Liver (tissue), 9 donors: ENCODE results near the gene HNRNPC. TPM values are rescaled to one million over a fixed set of nuclear protein-coding genes. Genes with fewer than 3 reads are reported as not detected.

Source experiments
- DNase-seq: peaks from one replicate; pipeline ENCODE4 v3.0.0-alpha.2; 2017; ENCODE audit warnings: low spot score
- H3K27ac ChIP-seq, 2 donors: one replicate each; pipeline ENCODE4 v1.7.0; 2013; ENCODE audit warnings: inconsistent platforms in 2 of 2, low read length in 2 of 2, control low read depth in 1 of 2, low read depth in 1 of 2, mild to moderate bottlenecking in 1 of 2
- H3K27me3 ChIP-seq, 4 donors: one replicate each; pipeline versions ENCODE4 v1.6.1 to v1.7.0; 2013; ENCODE audit warnings: low read length in 3 of 4, inconsistent platforms in 1 of 4, mild to moderate bottlenecking in 1 of 4, moderate library complexity in 1 of 4; ENCODE audit not compliant: control insufficient read depth in 4 of 4, insufficient read depth in 4 of 4
- H3K36me3 ChIP-seq, 4 donors: one replicate each; pipeline versions ENCODE4 v1.6.1 to v1.7.0; 2013; ENCODE audit warnings: low read length in 3 of 4, mild to moderate bottlenecking in 3 of 4, low read depth in 1 of 4, moderate library complexity in 1 of 4; ENCODE audit not compliant: control insufficient read depth in 4 of 4, insufficient read depth in 3 of 4
- H3K4me1 ChIP-seq, 4 donors: one replicate each; pipeline versions ENCODE4 v1.6.1 to v1.7.0; 2013; ENCODE audit warnings: low read length in 3 of 4, mild to moderate bottlenecking in 3 of 4, moderate library complexity in 1 of 4; ENCODE audit not compliant: control insufficient read depth in 4 of 4, insufficient read depth in 4 of 4
- H3K4me3 ChIP-seq, 3 donors: one replicate each; pipeline versions ENCODE4 v1.6.1 to v1.7.0; 2013; ENCODE audit warnings: low read length in 3 of 3, control low read depth in 1 of 3, low read depth in 1 of 3, mild to moderate bottlenecking in 1 of 3
- H3K9ac ChIP-seq, 2 donors: one replicate each; pipeline ENCODE4 v1.7.0; 2013; ENCODE audit warnings: low read length in 2 of 2, mild to moderate bottlenecking in 2 of 2, moderate library complexity in 2 of 2, control low read depth in 1 of 2, low read depth in 1 of 2
- H3K9me3 ChIP-seq, 4 donors: one replicate each; pipeline versions ENCODE4 v1.6.1 to v1.7.0; 2013; ENCODE audit warnings: low read length in 3 of 4; ENCODE audit not compliant: control insufficient read depth in 4 of 4
- CTCF ChIP-seq: fragments of 150-350 bp; IDR thresholded peaks from 2 replicates; pipeline ENCODE4 v1.5.1; 2017; ENCODE audit warnings: improper control_type of control experiment, low read depth, low read length; ENCODE audit not compliant: missing input control
- FOXA1 ChIP-seq: IDR thresholded peaks from 2 replicates; pipeline ENCODE4 v1.6.1; 2016; ENCODE audit warnings: antibody characterized with exemption
- GABPA ChIP-seq, 2 donors: IDR thresholded peaks in 1 of 2; conservative IDR thresholded peaks in 1 of 2; 2 replicates each; pipeline ENCODE4 v1.6.1; 2016; ENCODE audit warnings: antibody characterized with exemption in 2 of 2, mild to moderate bottlenecking in 1 of 2, moderate library complexity in 1 of 2
- HNF4G ChIP-seq: IDR thresholded peaks from 2 replicates; pipeline ENCODE4 v1.6.1; 2016; ENCODE audit warnings: antibody characterized with exemption
- JUND ChIP-seq, 2 donors: IDR thresholded peaks; 2 replicates each; pipeline ENCODE4 v1.6.1; 2016; ENCODE audit warnings: antibody characterized with exemption in 2 of 2
- RAD21 ChIP-seq, 2 donors: IDR thresholded peaks; 2 replicates each; pipeline ENCODE4 v1.6.1; 2016; ENCODE audit warnings: antibody characterized with exemption in 2 of 2, mild to moderate bottlenecking in 2 of 2
- REST ChIP-seq: IDR thresholded peaks from 2 replicates; pipeline ENCODE4 v1.6.1; 2016; ENCODE audit warnings: antibody characterized with exemption, mild to moderate bottlenecking
- RXRA ChIP-seq, 2 donors: IDR thresholded peaks; 2 replicates each; pipeline ENCODE4 v1.6.1; 2017 to 2018; ENCODE audit warnings: antibody characterized with exemption in 2 of 2, mild to moderate bottlenecking in 1 of 2
- TAF1 ChIP-seq: conservative IDR thresholded peaks from 2 replicates; pipeline ENCODE4 v1.6.1; 2016; ENCODE audit warnings: antibody characterized with exemption, mild to moderate bottlenecking
- ZBTB33 ChIP-seq: IDR thresholded peaks from 2 replicates; pipeline ENCODE4 v1.6.1; 2016; ENCODE audit warnings: antibody characterized with exemption
- WGBS: extraction: QIAGEN DNeasy Blood & Tissue Kit; methylation state at CpG from one replicate; pipeline ENCODE4 v1.1.7; 2013; 5-methylcytosine and 5-hydroxymethylcytosine counted together
- polyA plus RNA-seq, 2 donors: library from polyadenylated mRNA; stranded (reverse) in 1 of 2; unstranded in 1 of 2; fragments of 200-250 nt in 1 of 2; fragments of >200 nt in 1 of 2; fragmentation: Nextera tagmentation in 1 of 2; extraction: Ambion mirVana in 1 of 2; gene quantifications; one replicate each; pipeline versions ENCODE4 v1.2.1 to v1.2.3, GENCODE V29; 2013 to 2015
- total RNA-seq, 2 donors: library from RNA; depleted of rRNA; stranded (reverse); fragments of >200 nt; gene quantifications; one replicate each; pipeline ENCODE4 v1.2.3, GENCODE V29; 2014
- TF ChIP-seq, protein P1 (sequence below): IDR thresholded peaks from 2 replicates; pipeline ENCODE4 v1.6.1; 2016; ENCODE audit warnings: antibody characterized with exemption
- TF ChIP-seq, protein P2 (sequence below): IDR thresholded peaks from 2 replicates; pipeline ENCODE4 v1.6.1; 2016; ENCODE audit warnings: antibody characterized with exemption
- donor health status: healthy.
- donor health status: healthy.
- donor health status: healthy.
- donor health status: healthy.
- donor health status: healthy.

HNRNPC gene
- total and polyA plus RNA-seq, 4 donors = 119 to 384 (median 270) TPM

- WGBS = 92% methylated on average over 7 of the region's 7 CpGs
- DNase-seq = no peak
- TF ChIP-seq FOXA1 = no peak
- Histone ChIP-seq H3K36me3 (no peaks in the 10 kb centered on the region), H3K9me3 (no peaks in the 10 kb centered on the region), H3K4me3 (no peak overlapping the region), H3K27ac (no peak overlapping the region), H3K27me3 (no peaks in the 10 kb centered on the region), H3K9ac (no peak overlapping the region), H3K4me1 (peaks cover 0 to 7% (median 3%) of the 10 kb centered on the region in 4 donors)
Observed at GRCh38 chr14:21192875-21193535, 76.2 kb downstream of the HNRNPC start.

- Histone ChIP-seq H3K9ac (no peak overlapping the region), H3K36me3 (no peaks in the 10 kb centered on the region), H3K27me3 (no peaks in the 10 kb centered on the region), H3K9me3 (no peaks in the 10 kb centered on the region), H3K4me1 (peaks cover 0 to 7% (median 3%) of the 10 kb centered on the region in 4 donors), H3K4me3 (no peak overlapping the region), H3K27ac (no peak overlapping the region)
- 45% methylated on average over 1 of the region's 1 CpG for WGBS
- no peak for DNase-seq
- TF ChIP-seq JUND (IDR thresholded peaks at IDR 0.05) (no peak), REST (no peak), GABPA (IDR thresholded peaks at IDR 0.05 in 1 of 2, conservative IDR thresholded peaks at IDR 0.05 in 1 of 2) (no peak), CTCF (no peak), TAF1 (no peak), RXRA (IDR thresholded peaks at IDR 0.05) (no peak), RAD21 (IDR thresholded peaks at IDR 0.05) (no peak)
- TF ChIP-seq, protein P1, sequence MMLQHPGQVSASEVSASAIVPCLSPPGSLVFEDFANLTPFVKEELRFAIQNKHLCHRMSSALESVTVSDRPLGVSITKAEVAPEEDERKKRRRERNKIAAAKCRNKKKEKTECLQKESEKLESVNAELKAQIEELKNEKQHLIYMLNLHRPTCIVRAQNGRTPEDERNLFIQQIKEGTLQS = no peak
Observed at GRCh38 chr14:21192447-21192822, 76.8 kb downstream of the HNRNPC start.

DNA sequence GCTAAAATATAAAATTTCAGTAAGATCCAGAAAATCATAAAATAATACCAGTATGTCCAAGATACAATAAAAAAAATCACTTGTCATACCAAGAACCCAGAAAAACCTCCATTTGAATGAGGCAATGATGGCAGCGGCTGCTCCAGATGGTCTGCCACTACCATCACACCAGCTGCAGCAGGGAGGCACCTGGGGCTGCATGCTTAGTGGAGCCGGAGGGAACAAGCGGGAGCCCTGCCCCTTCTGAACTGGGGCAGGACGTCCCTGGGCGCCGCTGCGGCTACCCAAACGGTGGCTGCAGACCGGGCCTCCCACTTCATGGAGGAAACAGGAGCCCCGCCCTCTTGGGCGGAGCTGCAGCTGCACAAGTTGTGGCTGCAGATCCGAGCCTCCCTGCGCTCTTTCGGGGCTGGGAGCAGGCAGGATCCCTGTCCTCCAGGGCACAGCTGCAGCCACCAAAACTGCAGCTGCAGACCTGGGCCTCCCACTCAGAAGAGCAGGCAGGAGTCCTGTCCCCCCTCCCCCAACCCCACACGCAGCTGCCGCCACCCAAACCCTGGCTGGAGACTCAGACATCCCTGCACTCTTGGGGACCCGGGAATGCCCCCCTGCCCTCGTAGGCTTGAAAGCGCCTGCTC lies 77.3 kb downstream of the HNRNPC start:
- peak; percentile 65 for DNase-seq
- Histone ChIP-seq H3K4me3 (peak overlapping the region in 1 of 3 donors; percentile 4), H3K36me3 (no peaks in the 10 kb centered on the region), H3K9me3 (no peaks in the 10 kb centered on the region), H3K4me1 (peaks cover 0 to 7% (median 3%) of the 10 kb centered on the region in 4 donors), H3K27ac (no peak overlapping the region), H3K9ac (no peak overlapping the region), H3K27me3 (no peaks in the 10 kb centered on the region)
- WGBS = 21% methylated on average over 19 of the region's 19 CpGs
- TF ChIP-seq, protein P1 = no peak
- TF ChIP-seq GABPA (IDR thresholded peaks at IDR 0.05 in 1 of 2, conservative IDR thresholded peaks at IDR 0.05 in 1 of 2) (no peak), REST (no peak), TAF1 (no peak), HNF4G (no peak), ZBTB33 (no peak), RAD21 (IDR thresholded peaks at IDR 0.05) (no peak), FOXA1 (no peak), JUND (IDR thresholded peaks at IDR 0.05) (no peak)
- TF ChIP-seq, protein P2, sequence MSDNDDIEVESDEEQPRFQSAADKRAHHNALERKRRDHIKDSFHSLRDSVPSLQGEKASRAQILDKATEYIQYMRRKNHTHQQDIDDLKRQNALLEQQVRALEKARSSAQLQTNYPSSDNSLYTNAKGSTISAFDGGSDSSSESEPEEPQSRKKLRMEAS = no peak
